ENCODE data around the gene DCLK3.

The DCLK3 gene

DNA sequence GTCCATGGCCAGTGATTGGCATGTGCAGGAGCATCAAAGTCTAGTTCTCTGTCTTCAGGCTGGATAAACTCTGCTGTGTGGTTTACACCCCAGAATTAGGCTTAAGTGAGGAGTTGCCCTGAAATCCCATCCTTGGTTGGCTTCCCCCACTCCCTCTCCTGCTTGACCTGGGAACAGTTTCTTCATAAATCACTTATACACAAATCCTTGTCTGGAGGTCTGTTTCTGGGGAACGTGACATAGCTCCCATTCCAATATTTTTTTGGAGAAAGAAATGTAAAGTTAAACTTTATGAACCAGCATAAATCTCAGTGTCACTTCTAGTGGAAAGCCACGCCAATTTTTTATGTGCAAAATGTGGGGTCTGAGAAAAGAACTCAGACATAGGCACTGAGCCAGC lies 98.2 kb downstream of the DCLK3 start:
- DNase-seq, result no peak

DNA sequence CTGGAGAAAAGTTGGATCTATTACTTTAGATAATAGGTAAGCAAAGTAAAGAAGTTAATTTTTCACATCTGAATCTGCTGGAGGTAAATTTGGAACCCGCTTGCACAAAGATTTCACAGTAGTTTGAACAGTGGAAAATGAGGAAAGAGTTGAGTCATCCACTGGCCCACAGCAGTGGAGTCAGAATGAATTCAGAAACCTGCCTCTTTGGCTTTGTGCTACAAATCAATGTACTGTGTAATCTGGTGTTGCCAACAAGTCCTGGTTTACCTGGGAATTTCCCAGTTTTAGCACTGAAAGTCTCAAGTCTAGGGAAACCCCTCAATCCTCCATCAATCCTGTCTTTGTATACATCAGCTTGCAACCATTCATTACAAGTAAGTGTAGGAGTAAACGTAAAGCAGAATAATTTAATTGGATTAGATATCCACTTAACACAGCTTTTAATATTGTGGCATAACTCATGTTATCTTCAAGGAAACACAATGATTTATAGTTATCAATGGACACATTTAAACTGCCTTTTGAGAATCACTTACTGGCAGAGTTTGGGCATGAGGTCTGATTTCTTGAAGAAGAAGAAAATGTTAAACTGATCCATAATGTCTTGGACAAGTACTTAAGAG lies 100.6 kb downstream of the DCLK3 start:
- no peak for DNase-seq

DNA sequence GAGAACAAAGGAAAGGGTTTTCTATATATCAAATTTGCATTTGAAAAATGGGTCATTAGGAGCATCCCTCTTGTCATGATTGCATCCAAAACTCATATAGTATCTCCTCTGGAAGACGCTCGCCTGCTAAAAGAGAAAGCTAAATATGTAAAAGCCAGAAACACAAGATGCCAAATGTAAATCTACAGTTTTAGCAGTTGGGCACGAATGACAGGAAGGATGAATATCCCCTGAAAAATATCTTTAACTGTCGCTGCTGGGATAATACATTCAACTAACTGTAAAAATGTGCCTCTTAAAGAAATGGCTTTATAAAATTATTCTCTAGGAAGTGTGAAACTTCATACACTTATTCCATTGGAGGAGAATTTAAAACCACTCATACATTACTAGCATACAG lies 101.7 kb downstream of the DCLK3 start:
- DNase-seq, result no peak
